Right hindlimb (tissue), 1 donor: ENCODE data around the gene GRWD1.

Experiments used
- DNase-seq: peaks from one replicate; pipeline ENCODE4 v3.0.0-alpha.2; 2018

GRWD1 gene

GRCh38 chr19:48445606-48446481 is at the start of gene GRWD1:
Gene GRWD1 (plus strand): TSS chr19:48445983. CDS start chr19:48446006, 23 bp downstream.
- peak; percentile 94 for DNase-seq

GRCh38 chr19:48396016-48396823 is 49.6 kb upstream of the GRWD1 start:
- DNase-seq = peak; percentile 37

GRCh38 chr19:48396824-48397176 is 49.0 kb upstream of the GRWD1 start:
- DNase-seq = no peak

DNA sequence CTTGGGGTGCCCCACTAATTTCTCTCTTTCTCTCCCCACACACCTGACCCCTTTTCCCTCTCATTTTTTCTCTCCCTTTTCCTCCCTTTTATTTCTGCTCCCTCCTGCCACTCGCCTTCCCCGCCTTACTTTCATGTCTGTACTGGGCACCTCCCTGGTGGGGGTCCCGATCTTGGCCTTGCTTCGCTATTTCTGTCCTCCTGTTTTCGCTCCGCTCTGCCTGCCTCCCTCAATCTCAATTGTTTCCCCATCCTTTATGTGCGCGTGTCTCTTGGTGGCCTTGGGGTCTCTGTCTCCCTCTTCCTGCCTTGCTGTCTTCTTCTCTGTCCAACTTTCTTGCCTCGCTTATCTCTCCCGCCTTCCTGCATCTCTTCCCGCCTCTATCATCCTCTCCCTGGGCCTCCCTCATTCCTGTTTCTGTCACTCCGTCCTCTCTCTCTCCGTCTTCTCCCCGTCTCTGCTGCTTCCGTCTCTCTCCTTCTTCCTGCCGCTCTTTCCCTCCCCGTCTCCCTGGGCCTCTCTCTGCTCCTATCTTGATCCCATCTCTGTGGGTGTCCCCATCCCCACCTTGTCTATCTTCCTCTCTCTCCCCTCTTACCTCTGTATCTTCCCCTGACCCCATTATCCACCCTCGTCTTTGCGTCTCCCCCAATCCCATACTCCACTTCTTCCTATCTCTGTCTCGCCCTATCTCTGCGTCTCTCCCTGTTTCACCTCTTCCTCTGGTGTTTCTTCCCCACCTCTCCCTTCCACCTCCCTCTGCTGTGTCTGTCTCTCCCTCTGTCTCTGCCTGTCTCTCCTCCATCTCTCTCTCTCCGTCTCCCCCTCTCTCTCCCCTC is 48.3 kb upstream of the GRWD1 start:
- DNase-seq = no peak

DNA sequence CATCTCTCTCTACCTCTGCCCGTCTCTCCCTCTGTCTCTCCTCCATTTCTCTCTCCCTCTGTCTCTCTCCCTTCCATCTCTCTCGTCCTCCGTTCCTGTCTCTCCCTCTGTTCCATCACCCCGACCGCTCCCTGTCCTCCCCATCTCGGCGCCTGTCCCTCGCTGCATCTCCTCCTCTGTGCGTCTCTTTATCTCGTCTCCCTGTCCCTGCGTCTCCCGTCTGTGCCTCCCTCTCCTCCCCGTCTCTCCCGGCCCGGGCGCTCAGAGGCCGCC is 47.7 kb upstream of the GRWD1 start:
- DNase-seq = no peak

DNA sequence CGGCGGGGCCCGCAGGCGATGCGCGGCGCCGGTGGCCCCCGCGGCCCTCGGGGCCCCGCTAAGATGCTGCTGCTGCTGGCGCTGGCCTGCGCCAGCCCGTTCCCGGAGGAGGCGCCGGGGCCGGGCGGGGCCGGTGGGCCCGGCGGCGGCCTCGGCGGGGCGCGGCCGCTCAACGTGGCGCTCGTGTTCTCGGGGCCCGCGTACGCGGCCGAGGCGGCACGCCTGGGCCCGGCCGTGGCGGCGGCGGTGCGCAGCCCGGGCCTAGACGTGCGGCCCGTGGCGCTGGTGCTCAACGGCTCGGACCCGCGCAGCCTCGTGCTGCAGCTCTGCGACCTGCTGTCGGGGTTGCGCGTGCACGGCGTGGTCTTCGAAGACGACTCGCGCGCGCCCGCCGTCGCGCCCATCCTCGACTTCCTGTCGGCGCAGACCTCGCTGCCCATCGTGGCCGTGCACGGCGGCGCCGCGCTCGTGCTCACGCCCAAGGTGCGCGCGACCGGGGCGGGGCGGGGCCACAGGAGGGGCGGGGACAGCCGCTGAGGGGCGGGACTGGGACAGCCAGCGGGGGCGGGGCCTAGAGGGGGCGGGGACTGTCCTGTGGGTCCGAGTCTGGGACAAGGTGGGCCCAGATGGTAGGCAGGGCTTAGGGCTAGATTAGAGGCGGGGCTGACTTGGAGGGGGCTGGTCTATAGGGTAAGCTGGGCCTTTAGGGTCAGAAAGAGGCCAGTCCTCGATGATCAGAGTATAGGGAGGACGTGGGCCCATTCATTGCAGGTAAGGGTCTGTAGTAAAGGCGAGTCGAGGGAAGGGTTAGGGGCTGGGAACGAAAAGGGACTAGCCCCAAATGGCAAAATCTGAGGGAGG is 47.2 kb upstream of the GRWD1 start:
- peak; percentile 86 for DNase-seq

DNA sequence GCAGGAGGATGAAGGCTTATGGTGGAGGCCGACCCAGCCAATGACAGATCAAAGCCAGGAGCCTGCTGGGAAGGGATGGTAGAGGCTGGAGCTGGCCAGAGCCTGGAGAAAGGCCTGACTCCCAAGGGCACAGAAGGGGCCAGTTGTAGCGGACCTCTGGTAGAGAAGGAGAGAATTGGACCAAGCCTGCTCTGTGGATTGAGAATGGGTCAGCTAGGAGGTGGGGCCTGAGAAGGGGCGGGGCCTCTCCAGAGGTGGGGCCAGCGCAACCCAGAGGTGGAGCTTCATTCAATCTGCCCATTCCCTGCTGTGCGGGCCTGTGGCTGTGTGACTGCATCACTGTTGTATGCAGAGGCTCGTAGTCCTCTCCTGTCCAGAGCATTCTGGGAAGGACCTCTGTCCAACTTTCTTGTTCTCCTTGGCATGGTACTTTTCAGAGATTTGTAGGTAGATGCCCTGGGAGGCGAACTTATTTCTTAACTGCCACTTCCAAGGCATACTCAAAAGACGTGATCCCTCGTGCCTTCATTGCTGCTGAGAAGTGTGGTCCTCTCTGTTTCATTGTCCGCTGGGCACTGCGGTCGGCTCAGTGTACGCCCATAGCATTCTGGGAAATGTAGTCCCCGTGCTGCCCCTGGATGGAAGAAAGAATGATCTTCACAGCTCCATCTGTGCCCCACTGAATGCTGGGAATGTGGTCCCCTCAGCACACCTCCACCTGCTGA is 45.6 kb upstream of the GRWD1 start:
- peak; percentile 65 for DNase-seq

- no peak for DNase-seq
Measured at GRCh38 chr19:48401287-48401686, 44.5 kb upstream of the GRWD1 start.

- peak; percentile 71 for DNase-seq
Measured at GRCh38 chr19:48403606-48404005, 42.2 kb upstream of the GRWD1 start.

GRCh38 chr19:48405010-48405659 is 40.6 kb upstream of the GRWD1 start:
- no peak for DNase-seq

DNA sequence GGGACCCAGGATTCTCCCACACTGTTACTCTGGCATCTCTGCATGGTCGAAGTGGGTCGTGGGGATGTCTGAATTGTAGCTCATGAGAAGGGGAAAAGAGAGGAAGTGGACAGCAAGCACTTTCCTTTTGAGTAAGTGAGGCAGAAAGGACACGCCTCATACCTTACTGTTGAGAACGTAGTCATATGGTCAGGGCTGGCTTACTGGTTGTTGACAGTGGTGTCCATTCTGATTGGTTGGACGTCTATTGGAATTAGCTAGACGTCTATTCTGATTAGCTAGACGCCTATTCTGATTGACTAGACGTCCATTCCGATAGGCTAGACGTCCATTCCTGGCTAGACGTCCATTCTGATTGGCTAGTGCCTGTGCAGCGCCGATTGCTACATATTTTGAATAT is 39.9 kb upstream of the GRWD1 start:
- no peak for DNase-seq

GRCh38 chr19:48413879-48414587 is 31.8 kb upstream of the GRWD1 start:
- DNase-seq = no peak

DNA sequence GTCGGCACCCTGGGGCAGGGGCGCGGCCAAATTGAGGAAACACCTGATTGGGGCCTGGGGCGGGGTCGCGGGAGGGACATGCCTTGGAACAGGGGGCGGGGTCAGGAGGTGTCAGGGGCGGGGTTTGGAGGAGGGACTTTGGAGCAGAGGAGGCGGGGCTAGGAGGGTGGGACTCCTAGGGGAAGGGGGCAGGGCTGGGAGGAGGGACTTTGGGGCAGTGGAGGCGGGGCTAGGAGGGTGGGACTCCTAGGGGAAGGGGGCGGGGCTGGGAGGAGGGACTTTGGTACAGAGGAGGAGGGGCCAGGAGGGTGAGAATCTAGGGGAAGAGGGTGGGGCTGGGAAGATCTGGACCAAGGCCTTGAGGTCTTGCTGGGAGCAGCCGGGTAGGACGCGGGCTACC is 30.4 kb upstream of the GRWD1 start:
- DNase-seq = peak; percentile 67

DNA sequence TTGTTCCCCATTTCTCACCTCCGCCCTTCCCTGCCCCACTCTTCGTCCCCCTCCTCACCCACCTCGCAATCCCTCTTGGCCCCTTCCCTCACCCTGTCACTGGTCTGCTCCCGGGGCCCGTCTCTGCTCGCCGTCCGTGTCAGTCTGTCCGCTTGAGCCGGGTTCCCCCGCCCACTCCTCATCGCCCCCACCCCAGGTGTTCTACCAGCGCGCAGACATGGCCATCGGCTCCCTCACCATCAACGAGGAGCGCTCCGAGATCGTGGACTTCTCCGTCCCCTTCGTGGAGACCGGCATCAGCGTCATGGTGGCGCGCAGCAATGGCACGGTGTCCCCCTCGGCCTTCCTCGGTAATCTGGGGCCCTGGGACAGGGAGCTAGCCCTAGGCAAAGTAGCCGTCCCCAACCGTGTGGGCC is 30.0 kb upstream of the GRWD1 start:
- no peak for DNase-seq

GRCh38 chr19:48417421-48417820 is 28.4 kb upstream of the GRWD1 start:
- DNase-seq = no peak

DNA sequence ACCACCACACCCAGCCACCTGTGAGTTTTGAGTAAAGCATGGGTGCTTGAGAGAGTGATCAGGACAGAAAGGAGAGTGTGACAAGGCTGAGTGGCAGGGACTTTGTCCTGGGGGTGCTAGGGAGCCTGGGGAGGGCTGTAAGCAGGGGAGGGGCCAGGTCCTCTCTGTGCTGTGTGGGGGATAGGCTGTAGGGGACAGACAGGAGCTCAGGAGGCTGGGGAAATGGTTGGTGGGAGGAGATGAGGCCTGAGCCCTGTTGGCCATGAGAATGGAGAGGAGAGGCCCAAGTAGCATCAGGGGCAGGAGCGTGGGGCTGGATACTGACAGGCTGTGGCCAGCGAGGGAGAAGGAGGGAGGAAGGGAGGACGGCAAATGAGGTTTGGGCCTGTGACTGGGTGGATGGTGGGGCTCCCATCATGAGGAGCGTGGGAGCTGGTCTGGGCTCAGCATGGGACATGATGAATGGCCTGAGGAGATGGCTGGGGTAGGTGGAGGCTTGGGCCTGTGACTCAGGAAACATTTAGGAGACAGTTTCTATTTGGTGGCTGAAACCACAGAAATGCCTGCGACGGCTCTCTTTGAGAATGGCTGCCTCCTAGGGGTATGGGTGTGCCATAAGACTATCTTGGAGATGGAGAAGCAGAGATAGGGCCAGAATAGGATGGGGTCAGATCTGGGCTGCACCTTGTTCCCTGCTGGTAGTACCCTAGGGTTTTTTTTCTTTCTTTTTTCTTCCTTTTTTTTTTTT is 27.3 kb upstream of the GRWD1 start:
- no peak for DNase-seq

GRCh38 chr19:48419158-48419920 is 26.4 kb upstream of the GRWD1 start:
- peak; percentile 58 for DNase-seq

GRCh38 chr19:48421548-48421947 is 24.2 kb upstream of the GRWD1 start:
- no peak for DNase-seq

- DNase-seq = peak; percentile 47
Measured at GRCh38 chr19:48424694-48425219, 21.0 kb upstream of the GRWD1 start.
